ENCODE results near the gene SPG21.

GRCh38 chr15:65033659-65034269 lies 44.0 kb upstream of the SPG21 start:
- TF ChIP-seq POLR2AphosphoS5 (IDR thresholded peaks at IDR 0.05; ENCODE audit: low read depth, low read length) (no peak), SIN3A (IDR thresholded peaks at IDR 0.05; ENCODE audit: borderline replicate concordance, insufficient read depth, low read length) (no peak), FOXP2 (optimal IDR thresholded peaks at IDR 0.05; ENCODE audit: borderline replicate concordance, extremely low read depth, extremely low read length, insufficient read depth) (no peak)
- TF ChIP-seq, protein P1, sequence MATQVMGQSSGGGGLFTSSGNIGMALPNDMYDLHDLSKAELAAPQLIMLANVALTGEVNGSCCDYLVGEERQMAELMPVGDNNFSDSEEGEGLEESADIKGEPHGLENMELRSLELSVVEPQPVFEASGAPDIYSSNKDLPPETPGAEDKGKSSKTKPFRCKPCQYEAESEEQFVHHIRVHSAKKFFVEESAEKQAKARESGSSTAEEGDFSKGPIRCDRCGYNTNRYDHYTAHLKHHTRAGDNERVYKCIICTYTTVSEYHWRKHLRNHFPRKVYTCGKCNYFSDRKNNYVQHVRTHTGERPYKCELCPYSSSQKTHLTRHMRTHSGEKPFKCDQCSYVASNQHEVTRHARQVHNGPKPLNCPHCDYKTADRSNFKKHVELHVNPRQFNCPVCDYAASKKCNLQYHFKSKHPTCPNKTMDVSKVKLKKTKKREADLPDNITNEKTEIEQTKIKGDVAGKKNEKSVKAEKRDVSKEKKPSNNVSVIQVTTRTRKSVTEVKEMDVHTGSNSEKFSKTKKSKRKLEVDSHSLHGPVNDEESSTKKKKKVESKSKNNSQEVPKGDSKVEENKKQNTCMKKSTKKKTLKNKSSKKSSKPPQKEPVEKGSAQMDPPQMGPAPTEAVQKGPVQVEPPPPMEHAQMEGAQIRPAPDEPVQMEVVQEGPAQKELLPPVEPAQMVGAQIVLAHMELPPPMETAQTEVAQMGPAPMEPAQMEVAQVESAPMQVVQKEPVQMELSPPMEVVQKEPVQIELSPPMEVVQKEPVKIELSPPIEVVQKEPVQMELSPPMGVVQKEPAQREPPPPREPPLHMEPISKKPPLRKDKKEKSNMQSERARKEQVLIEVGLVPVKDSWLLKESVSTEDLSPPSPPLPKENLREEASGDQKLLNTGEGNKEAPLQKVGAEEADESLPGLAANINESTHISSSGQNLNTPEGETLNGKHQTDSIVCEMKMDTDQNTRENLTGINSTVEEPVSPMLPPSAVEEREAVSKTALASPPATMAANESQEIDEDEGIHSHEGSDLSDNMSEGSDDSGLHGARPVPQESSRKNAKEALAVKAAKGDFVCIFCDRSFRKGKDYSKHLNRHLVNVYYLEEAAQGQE (IDR thresholded peaks at IDR 0.05; ENCODE audit: insufficient read depth in 1 of 2, low read depth in 2 of 2, low read length in 2 of 2): no peak

All from PFSK-1 (cell line).